ENCODE results near the gene TRABD.
"Not testable (repeated sequence)": the region's sequence is repeated elsewhere in the genome, so short reads cannot be mapped to it uniquely, and the experiment has no call there.

The TRABD gene

DNA sequence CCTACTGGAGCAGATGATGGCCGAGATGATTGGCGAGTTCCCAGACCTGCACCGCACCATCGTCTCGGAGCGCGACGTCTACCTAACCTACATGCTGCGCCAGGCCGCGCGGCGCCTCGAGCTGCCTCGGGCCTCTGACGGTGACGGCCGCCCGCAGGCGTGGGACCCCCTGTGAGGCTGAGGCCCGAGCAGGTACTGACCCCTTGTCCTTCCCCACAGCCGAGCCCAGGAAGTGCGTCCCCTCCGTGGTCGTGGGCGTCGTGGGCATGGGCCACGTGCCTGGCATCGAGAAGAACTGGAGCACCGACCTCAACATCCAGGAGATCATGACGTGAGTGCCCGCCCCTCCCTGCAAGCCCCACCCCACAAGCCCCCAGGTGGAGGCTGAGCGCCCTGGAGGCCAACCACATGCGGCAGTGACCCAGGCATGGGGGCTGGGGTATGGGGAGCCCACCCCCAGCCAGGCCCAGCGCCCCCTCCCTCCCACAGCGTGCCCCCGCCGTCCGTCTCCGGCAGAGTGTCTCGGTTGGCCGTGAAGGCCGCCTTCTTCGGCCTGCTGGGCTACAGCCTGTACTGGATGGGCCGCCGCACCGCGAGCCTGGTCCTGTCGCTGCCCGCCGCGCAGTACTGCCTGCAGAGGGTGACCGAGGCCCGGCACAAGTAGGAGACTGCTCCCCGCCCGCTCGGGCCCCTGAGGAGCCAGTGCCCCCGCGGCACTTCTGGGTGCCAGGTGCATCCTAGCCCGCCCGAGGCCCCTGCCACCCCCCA, 12.3 kb downstream of the TRABD start:
- in situ Hi-C loops (cut with HindIII; ENCODE audit: low pct_ligation_motif_present, low pct_unique_long_range_greater_than_20kb, low sequenced_read_pairs) = no loop called here
- DNase-seq = no peak

- in situ Hi-C loops (cut with HindIII; ENCODE audit: low pct_ligation_motif_present, low pct_unique_long_range_greater_than_20kb, low sequenced_read_pairs) = no loop called here
- no peak for DNase-seq
These were observed 12.9 kb downstream of the TRABD start for GRCh38 chr22:50198624-50199017.

DNA sequence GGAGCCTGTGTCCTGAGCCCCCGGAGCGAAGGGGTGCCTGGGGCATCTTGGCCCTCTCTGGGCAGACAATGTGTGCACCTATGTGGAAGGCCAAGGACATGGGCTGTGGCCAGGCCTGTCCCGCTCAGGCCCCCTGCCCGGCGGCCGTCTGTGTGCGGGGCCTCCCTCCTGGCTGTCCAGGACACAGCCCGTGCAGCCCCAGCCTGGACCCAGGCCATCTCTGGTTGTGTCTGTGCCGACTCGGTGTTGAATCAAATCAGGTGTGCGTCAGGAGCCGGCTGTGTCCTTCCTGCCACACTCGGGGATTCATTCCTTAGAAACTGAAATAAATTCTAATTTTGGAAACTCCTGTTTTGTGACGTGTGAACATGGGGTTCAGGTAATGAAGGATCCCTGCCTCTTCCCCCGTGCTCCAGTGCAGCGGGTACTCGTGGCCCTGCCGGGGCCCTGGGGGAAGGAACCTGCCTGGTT, 13.6 kb downstream of the TRABD start:
- no peak for DNase-seq
- in situ Hi-C loops (cut with HindIII; ENCODE audit: low pct_ligation_motif_present, low pct_unique_long_range_greater_than_20kb, low sequenced_read_pairs) = no loop called here

DNA sequence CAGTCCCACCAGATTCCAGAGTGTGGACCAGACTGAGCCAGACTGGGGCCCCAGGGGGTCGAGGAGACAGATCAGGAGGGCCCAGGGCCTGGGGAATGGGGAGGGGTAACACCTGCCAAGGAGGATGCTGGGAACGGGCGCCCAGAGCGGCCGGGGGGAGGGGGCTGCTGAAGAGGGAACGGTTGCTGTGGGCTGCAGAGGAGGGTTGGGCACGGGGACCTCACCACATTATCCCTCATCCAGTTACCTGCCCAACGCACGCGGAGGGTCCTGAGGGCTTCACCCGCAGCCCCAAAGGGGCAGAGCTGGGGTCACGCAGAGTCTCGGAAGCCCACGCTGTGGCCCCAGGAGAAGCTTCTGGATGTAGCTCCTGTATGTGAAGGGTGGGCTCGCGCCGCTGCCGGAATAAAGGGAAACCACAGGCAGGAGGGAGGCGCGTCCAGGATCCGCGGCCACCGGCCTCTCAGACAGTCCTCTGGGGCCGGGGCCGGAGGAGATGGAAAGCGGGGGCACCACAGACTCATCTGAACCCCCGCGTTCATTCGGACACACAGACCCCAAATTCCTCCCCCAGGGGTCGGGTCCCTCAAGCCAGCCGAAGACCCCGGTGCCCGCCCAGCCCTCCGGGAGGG, 14.2 kb downstream of the TRABD start:
- DNase-seq = no peak

DNA sequence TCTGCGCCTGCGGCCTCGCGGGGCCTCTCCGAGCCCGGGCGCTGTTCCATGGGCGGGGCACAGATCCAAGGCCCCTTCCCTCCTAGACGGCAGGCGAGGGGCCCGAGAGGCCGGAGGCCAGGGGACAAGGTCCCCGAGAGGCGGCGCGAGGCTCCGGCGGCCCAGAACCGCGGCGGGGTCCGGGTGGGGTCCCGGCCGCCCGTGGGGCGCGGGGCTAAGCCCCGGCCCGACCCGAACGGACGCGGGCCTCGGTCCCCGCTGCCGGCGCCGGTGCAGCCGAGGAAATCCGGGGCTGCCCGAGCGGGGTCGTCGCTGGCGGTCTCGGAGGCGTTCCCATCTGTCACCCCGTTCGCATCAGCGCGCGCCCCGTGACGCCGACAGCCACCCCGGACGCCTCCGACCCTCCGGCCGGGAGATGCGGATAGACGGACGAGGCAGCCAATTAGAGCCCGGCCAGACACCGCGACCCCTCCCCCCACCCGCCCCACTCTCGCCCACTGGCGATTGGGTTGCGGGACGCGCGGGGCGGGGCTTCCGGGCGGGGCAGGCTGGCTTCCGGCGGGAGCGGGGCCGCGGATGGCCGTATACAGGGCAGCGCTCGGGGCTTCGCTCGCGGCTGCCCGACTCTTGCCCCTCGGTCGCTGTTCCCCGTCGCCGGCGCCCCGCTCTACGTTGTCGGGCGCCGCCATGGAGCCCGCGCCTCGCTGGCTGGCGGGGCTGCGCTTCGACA, 14.9 kb downstream of the TRABD start, which contains the start of gene SELENOO:
SELENOO (plus strand) TSS at position 551 of the 730 bp plus-strand sequence; CDS start at position 577, 26 bp downstream.
- peak; percentile 77 for DNase-seq
- in situ Hi-C loops (cut with HindIII; ENCODE audit: low pct_ligation_motif_present, low pct_unique_long_range_greater_than_20kb, low sequenced_read_pairs) = no loop called here

More for the DNA sequence above, 14.2 kb downstream of the TRABD start:
- in situ Hi-C loops (cut with HindIII; ENCODE audit: low pct_ligation_motif_present, low pct_unique_long_range_greater_than_20kb, low sequenced_read_pairs) = no loop called here

DNA sequence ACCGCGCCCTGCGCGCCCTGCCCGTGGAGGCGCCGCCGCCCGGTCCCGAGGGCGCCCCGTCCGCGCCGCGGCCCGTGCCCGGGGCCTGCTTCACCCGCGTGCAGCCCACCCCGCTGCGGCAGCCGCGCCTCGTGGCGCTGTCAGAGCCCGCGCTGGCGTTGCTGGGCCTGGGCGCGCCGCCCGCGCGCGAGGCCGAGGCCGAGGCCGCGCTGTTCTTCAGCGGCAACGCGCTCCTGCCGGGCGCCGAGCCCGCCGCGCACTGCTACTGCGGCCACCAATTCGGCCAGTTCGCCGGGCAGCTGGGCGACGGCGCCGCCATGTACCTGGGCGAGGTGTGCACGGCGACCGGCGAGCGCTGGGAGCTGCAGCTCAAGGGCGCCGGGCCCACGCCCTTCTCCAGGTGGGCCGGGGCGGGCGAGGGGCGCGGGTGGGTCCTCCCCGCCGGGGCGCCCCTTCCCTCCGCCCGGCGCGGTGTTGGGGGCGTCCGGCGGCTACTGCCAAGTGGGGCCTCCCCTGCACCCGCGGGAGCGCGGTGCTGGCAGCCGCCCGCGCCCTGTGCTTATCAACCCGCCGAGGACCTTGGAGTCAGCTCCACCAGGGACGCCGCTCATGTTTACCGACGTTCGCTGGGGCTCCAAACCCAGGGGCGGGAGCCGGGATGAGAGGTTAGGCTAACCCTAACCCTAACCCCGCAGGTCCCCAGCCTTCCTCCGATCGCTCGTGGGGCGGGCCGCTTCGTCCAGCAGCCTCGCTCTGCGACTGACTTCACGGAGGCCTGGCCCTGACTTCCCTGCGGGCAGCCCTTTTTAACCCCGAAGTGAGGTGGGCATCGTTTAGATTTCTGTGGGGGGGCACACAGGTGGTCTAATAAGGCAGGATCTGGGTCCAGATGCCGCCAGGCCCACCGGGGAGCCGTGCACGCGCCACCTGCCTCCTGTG, 15.7 kb downstream of the TRABD start:
- in situ Hi-C loops (cut with HindIII; ENCODE audit: low pct_ligation_motif_present, low pct_unique_long_range_greater_than_20kb, low sequenced_read_pairs) = no loop called here
- DNase-seq = peak; percentile 15

DNA sequence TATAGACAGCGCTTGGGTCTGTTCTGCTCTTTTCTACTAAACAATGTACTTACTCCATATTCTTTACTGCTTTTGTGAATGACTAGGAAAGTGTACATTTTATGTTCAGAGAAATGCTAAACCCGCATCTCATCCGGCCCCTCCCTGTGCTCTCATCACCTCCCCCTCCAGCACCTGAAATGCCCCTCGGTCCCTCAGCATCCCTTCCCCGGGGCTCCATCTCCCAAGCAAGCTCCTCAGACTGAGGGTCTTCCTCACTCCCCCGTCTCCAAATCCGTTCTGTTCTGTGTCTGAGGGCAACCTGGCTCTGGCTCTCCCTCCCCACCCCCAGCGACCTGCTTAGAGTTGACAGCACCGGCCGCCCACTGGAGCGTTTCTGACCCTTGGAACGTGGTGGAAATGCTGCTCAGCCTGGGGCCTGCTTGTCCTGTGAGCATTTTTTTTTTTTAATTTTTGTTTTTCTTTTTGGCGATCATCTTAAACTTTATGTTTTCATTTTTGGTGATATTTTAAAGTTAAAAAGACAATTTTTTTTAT, 16.5 kb downstream of the TRABD start:
- DNase-seq = no peak
- in situ Hi-C loops (cut with HindIII; ENCODE audit: low pct_ligation_motif_present, low pct_unique_long_range_greater_than_20kb, low sequenced_read_pairs) = no loop called here

- no peak for DNase-seq
- in situ Hi-C loops (cut with HindIII; ENCODE audit: low pct_ligation_motif_present, low pct_unique_long_range_greater_than_20kb, low sequenced_read_pairs) = no loop called here
These were observed 17.6 kb downstream of the TRABD start for GRCh38 chr22:50203288-50203687.

DNA sequence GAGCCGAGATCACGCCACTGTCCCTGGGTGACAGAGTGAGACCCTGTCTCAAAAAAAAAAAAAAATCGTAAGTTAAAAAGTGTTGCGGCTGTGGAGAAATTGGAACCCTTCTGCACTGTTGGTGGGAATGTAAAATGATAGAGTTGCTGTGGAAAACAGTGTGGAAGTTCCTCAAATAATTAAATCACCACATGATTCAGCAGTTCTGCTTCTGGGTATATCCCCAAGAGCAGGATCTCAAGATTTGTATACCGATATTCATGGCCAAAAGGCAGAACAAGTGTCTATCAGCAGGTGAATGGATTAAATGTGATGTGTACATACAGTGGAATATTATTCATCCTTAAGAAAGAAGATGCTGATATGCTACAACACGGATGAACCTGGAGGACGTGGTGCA, 18.9 kb downstream of the TRABD start:
- in situ Hi-C loops (cut with HindIII; ENCODE audit: low pct_ligation_motif_present, low pct_unique_long_range_greater_than_20kb, low sequenced_read_pairs) = no loop called here

GRCh38 chr22:50204998-50205397, 19.3 kb downstream of the TRABD start:
- DNase-seq; in situ Hi-C loops (cut with HindIII; ENCODE audit: low pct_ligation_motif_present, low pct_unique_long_range_greater_than_20kb, low sequenced_read_pairs): not testable (repeated sequence)

More for the DNA sequence above, 18.9 kb downstream of the TRABD start:
- DNase-seq = no peak

GRCh38 chr22:50205781-50206569, 20.3 kb downstream of the TRABD start:
- in situ Hi-C loops (cut with HindIII; ENCODE audit: low pct_ligation_motif_present, low pct_unique_long_range_greater_than_20kb, low sequenced_read_pairs) = no loop called here
- no peak for DNase-seq

DNA sequence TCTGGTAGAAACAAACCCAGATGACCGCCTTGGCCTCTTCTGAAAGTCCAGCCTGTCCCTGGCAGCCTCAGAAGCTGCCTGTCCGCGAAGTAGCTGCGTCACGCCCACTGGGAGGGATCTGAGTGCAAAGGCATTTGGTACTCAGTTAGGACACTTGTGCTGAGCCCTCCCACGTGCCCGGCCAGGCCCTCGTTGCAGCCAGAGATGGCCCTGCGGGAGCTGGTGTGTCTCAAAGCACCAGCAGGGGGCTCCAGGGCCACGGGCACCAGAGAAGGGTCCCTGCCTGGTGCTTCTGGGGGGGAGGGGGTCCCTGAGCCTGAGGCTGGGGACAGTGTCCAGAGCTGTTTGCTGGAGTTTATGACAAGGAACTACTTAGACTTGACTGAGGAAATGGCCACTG, 20.9 kb downstream of the TRABD start:
- in situ Hi-C loops (cut with HindIII; ENCODE audit: low pct_ligation_motif_present, low pct_unique_long_range_greater_than_20kb, low sequenced_read_pairs) = no loop called here
- peak; percentile 24 for DNase-seq

GRCh38 chr22:50207383-50208140, 21.8 kb downstream of the TRABD start:
- in situ Hi-C loops (cut with HindIII; ENCODE audit: low pct_ligation_motif_present, low pct_unique_long_range_greater_than_20kb, low sequenced_read_pairs) = no loop called here
- no peak for DNase-seq

GRCh38 chr22:50208430-50208938, 22.8 kb downstream of the TRABD start:
- in situ Hi-C loops (cut with HindIII; ENCODE audit: low pct_ligation_motif_present, low pct_unique_long_range_greater_than_20kb, low sequenced_read_pairs) = no loop called here
- DNase-seq = no peak

GRCh38 chr22:50208939-50209892, 23.5 kb downstream of the TRABD start:
- no peak for DNase-seq
- in situ Hi-C loops (cut with HindIII; ENCODE audit: low pct_ligation_motif_present, low pct_unique_long_range_greater_than_20kb, low sequenced_read_pairs) = no loop called here

Data from ACHN (cell line).